ENCODE data around the gene MGLL.

Gene MGLL
- long read RNA-seq, full-length matches to known transcripts = 53 of 91 reads
- long read RNA-seq, partial matches to known transcripts = 2 of 91 reads
- long read RNA-seq, other reads (novel, unspliced or antisense) = 36 of 91 reads

- H3K27ac ChIP-seq (replicated peaks) = peak within 1 kb of the TSS; percentile 70
These were observed at the start of gene MGLL for GRCh38 chr3:127822041-127822681. Gene MGLL, minus strand, starts transcription at chr3:127822515. Its CDS starts 197 bp downstream, at chr3:127822318.

GRCh38 chr3:127870156-127870555, 47.8 kb upstream of the MGLL start:
- H3K4me3 ChIP-seq (replicated peaks; ENCODE audit: insufficient read depth, low read length) = no peak overlapping the region
- H3K27me3 ChIP-seq (ENCODE audit: insufficient read depth, poor library complexity, severe bottlenecking) = no peaks in the 10 kb centered on the region
- no peak overlapping the region for H3K27ac ChIP-seq (replicated peaks)
- TF ChIP-seq SPI1 (IDR thresholded peaks at IDR 0.05; ENCODE audit: borderline replicate concordance, low read depth) (no peak), GABPA (IDR thresholded peaks at IDR 0.05; ENCODE audit: low read depth) (no peak), POLR2AphosphoS5 (IDR thresholded peaks at IDR 0.05; ENCODE audit: low read depth) (no peak)
- no peak for DNase-seq (ENCODE audit: low read depth in 1 of 2, low spot score in 1 of 2)

More at GRCh38 chr3:127822041-127822681, at the start of gene MGLL:
- peak within 1 kb of the TSS; percentile 59 for H3K4me3 ChIP-seq (replicated peaks; ENCODE audit: insufficient read depth, low read length)
- H3K27me3 ChIP-seq (ENCODE audit: insufficient read depth, poor library complexity, severe bottlenecking) = no peaks in the 10 kb centered on the region
- no peak for DNase-seq (ENCODE audit: low read depth in 1 of 2, low spot score in 1 of 2)
- TF ChIP-seq POLR2AphosphoS5 (IDR thresholded peaks at IDR 0.05; ENCODE audit: low read depth) = no peak

GRCh38 chr3:127867986-127868385, 45.7 kb upstream of the MGLL start:
- DNase-seq (ENCODE audit: low read depth in 1 of 2, low spot score in 1 of 2) = no peak
- no peaks in the 10 kb centered on the region for H3K27me3 ChIP-seq (ENCODE audit: insufficient read depth, poor library complexity, severe bottlenecking)
- no peak overlapping the region for H3K4me3 ChIP-seq (replicated peaks; ENCODE audit: insufficient read depth, low read length)
- TF ChIP-seq GABPA (IDR thresholded peaks at IDR 0.05; ENCODE audit: low read depth) (no peak), SPI1 (IDR thresholded peaks at IDR 0.05; ENCODE audit: borderline replicate concordance, low read depth) (no peak), CTCF (IDR thresholded peaks at IDR 0.05; ENCODE audit: insufficient read depth, low read length) (no peak), POLR2AphosphoS5 (IDR thresholded peaks at IDR 0.05; ENCODE audit: low read depth) (no peak), REST (IDR thresholded peaks at IDR 0.05; ENCODE audit: insufficient replicate concordance, low read depth) (no peak)
- no peak overlapping the region for H3K27ac ChIP-seq (replicated peaks)

- Histone ChIP-seq H3K4me3 (replicated peaks; ENCODE audit: insufficient read depth, low read length) (no peak overlapping the region), H3K27ac (replicated peaks) (no peak overlapping the region), H3K27me3 (ENCODE audit: insufficient read depth, poor library complexity, severe bottlenecking) (no peaks in the 10 kb centered on the region)
- DNase-seq (ENCODE audit: low read depth in 1 of 2, low spot score in 1 of 2) = no peak
- TF ChIP-seq SPI1 (IDR thresholded peaks at IDR 0.05; ENCODE audit: borderline replicate concordance, low read depth) (no peak), REST (IDR thresholded peaks at IDR 0.05; ENCODE audit: insufficient replicate concordance, low read depth) (no peak), POLR2AphosphoS5 (IDR thresholded peaks at IDR 0.05; ENCODE audit: low read depth) (no peak), GABPA (IDR thresholded peaks at IDR 0.05; ENCODE audit: low read depth) (no peak), CTCF (IDR thresholded peaks at IDR 0.05; ENCODE audit: insufficient read depth, low read length) (no peak)
These were observed 45.1 kb upstream of the MGLL start for GRCh38 chr3:127867412-127867811.

Data from HL-60 (cell line).